K562 (cell line): ENCODE measurements around the gene RNF19B.

Experiments
- BDP1 ChIP-seq: IDR thresholded peaks from 3 replicates; pipeline ENCODE4 v1.6.1; 2011; ENCODE audit not compliant: insufficient read length, insufficient read depth
- MAFF ChIP-seq: IDR thresholded peaks from 2 replicates; pipeline ENCODE4 v1.6.1; 2012; ENCODE audit warnings: low read length, improper control_type of control experiment
- MEIS2 ChIP-seq: fragments of 450-650 bp; IDR thresholded peaks from 2 replicates; pipeline ENCODE4 v1.6.1; 2014; ENCODE audit warnings: mild to moderate bottlenecking; ENCODE audit not compliant: partially characterized antibody
- ZFP30 ChIP-seq: fragments of 250-450 bp; sonication (Bioruptor Pico); IDR thresholded peaks from 2 replicates; pipeline ENCODE4 v1.8.0; 2022; ENCODE audit warnings: moderate library complexity, mild to moderate bottlenecking, inconsistent platforms, borderline replicate concordance
- ZNF274 ChIP-seq: IDR thresholded peaks from 2 replicates; pipeline ENCODE4 v1.6.1; 2011; ENCODE audit warnings: low read depth, mild to moderate bottlenecking, low read length, moderate library complexity, borderline replicate concordance
- ZNF316 ChIP-seq: fragments of 450-650 bp; IDR thresholded peaks from 2 replicates; pipeline ENCODE4 v1.6.1; 2016
- ZNF324 ChIP-seq: fragments of 250-450 bp; sonication (Bioruptor Pico); IDR thresholded peaks from 2 replicates; pipeline ENCODE4 v1.4.0; 2020; ENCODE audit warnings: mild to moderate bottlenecking
- TF ChIP-seq, protein P1 (sequence below): IDR thresholded peaks from 3 replicates; pipeline ENCODE4 v1.6.1; 2011; ENCODE audit warnings: borderline replicate concordance, mild to moderate bottlenecking, moderate library complexity; ENCODE audit not compliant: insufficient read length; ENCODE audit errors: extremely low read depth
- TF ChIP-seq, protein P2 (sequence below), 3 experiments: IDR thresholded peaks in 2 of 3; conservative IDR thresholded peaks in 1 of 3; 2 replicates each; pipeline ENCODE4 v1.5.1; 2011 to 2012; ENCODE audit warnings: low read length in 3 of 3, mild to moderate bottlenecking in 3 of 3, control low read depth in 2 of 3, improper control_type of control experiment in 1 of 3, inconsistent platforms in 1 of 3, low read depth in 1 of 3, mixed read lengths in 1 of 3, moderate library complexity in 1 of 3; ENCODE audit not compliant: insufficient read depth in 2 of 3
- TF ChIP-seq, protein P3 (sequence below): IDR thresholded peaks from 3 replicates; pipeline ENCODE4 v1.6.1; 2011; ENCODE audit warnings: borderline replicate concordance, mild to moderate bottlenecking; ENCODE audit not compliant: insufficient read length, insufficient read depth

DNA sequence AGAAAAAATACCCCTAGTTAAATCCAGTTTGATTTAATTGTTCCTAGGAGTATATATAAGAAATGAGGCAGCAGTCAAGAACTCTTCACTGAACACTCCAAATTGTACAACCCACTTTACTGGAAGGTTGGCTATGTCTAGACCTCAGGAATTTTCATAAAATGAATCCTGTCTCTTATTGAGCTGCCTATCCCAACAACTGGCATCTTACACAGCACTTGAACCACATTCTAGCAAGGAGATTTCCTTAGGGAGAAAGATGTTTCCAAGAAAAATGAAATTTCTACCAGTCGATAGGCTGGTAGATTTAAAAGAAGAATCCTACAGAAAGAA is 16.3 kb downstream of the RNF19B start:
- TF ChIP-seq ZNF324 (no peak), ZFP30 (CRISPR knock-in tag) (no peak), ZNF274 (no peak), MAFF (no peak), BDP1 (no peak), MEIS2 (no peak), ZNF316 (no peak)
- TF ChIP-seq, protein P1, sequence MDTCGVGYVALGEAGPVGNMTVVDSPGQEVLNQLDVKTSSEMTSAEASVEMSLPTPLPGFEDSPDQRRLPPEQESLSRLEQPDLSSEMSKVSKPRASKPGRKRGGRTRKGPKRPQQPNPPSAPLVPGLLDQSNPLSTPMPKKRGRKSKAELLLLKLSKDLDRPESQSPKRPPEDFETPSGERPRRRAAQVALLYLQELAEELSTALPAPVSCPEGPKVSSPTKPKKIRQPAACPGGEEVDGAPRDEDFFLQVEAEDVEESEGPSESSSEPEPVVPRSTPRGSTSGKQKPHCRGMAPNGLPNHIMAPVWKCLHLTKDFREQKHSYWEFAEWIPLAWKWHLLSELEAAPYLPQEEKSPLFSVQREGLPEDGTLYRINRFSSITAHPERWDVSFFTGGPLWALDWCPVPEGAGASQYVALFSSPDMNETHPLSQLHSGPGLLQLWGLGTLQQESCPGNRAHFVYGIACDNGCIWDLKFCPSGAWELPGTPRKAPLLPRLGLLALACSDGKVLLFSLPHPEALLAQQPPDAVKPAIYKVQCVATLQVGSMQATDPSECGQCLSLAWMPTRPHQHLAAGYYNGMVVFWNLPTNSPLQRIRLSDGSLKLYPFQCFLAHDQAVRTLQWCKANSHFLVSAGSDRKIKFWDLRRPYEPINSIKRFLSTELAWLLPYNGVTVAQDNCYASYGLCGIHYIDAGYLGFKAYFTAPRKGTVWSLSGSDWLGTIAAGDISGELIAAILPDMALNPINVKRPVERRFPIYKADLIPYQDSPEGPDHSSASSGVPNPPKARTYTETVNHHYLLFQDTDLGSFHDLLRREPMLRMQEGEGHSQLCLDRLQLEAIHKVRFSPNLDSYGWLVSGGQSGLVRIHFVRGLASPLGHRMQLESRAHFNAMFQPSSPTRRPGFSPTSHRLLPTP = no peak
- TF ChIP-seq, protein P2, sequence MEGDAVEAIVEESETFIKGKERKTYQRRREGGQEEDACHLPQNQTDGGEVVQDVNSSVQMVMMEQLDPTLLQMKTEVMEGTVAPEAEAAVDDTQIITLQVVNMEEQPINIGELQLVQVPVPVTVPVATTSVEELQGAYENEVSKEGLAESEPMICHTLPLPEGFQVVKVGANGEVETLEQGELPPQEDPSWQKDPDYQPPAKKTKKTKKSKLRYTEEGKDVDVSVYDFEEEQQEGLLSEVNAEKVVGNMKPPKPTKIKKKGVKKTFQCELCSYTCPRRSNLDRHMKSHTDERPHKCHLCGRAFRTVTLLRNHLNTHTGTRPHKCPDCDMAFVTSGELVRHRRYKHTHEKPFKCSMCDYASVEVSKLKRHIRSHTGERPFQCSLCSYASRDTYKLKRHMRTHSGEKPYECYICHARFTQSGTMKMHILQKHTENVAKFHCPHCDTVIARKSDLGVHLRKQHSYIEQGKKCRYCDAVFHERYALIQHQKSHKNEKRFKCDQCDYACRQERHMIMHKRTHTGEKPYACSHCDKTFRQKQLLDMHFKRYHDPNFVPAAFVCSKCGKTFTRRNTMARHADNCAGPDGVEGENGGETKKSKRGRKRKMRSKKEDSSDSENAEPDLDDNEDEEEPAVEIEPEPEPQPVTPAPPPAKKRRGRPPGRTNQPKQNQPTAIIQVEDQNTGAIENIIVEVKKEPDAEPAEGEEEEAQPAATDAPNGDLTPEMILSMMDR (IDR thresholded peaks at IDR 0.05 in 2 of 3, conservative IDR thresholded peaks at IDR 0.05 in 1 of 3; ENCODE audit: insufficient read depth in 2 of 3, low read depth in 1 of 3, low read length in 3 of 3) = no peak
- TF ChIP-seq, protein P3, sequence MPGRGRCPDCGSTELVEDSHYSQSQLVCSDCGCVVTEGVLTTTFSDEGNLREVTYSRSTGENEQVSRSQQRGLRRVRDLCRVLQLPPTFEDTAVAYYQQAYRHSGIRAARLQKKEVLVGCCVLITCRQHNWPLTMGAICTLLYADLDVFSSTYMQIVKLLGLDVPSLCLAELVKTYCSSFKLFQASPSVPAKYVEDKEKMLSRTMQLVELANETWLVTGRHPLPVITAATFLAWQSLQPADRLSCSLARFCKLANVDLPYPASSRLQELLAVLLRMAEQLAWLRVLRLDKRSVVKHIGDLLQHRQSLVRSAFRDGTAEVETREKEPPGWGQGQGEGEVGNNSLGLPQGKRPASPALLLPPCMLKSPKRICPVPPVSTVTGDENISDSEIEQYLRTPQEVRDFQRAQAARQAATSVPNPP = no peak
